Neural progenitor cell (in vitro differentiated cells): Measurements from ENCODE around the gene PROCR. TPM values are rescaled to one million over a fixed set of nuclear protein-coding genes. Genes with fewer than 3 reads are reported as not detected.
"Not testable (repeated sequence)": the region's sequence is repeated elsewhere in the genome, so short reads cannot be mapped to it uniquely, and the experiment has no call there.

Experiments used
- DNase-seq: peaks from one replicate; pipeline ENCODE4 v3.0.0-alpha.2; 2016; ENCODE audit warnings: low spot score
- H2AFZ ChIP-seq: fragments of 200-600 bp; sonication (generic); replicated peaks from 2 replicates; pipeline ENCODE4 v1.6.1; 2016; ENCODE audit warnings: antibody characterized with exemption
- H3F3A ChIP-seq: fragments of 200-600 bp; sonication (generic); 2 replicates; pipeline ENCODE4 v1.6.1; 2016; ENCODE audit warnings: antibody characterized with exemption, low read depth
- H3K27ac ChIP-seq: fragments of 200-600 bp; sonication (generic); 2 replicates; pipeline ENCODE4 v1.5.1; 2016; ENCODE audit warnings: mild to moderate bottlenecking
- H3K27me3 ChIP-seq: fragments of 200-600 bp; sonication (generic); 2 replicates; pipeline ENCODE4 v1.6.1; 2016; ENCODE audit warnings: mild to moderate bottlenecking, moderate library complexity
- H3K36me3 ChIP-seq: fragments of 200-600 bp; sonication (generic); 2 replicates; pipeline ENCODE4 v1.5.1; 2016
- H3K4me1 ChIP-seq: fragments of 200-600 bp; sonication (generic); 2 replicates; pipeline ENCODE4 v1.6.1; 2016; ENCODE audit warnings: mixed run types
- H3K4me2 ChIP-seq: fragments of 200-600 bp; sonication (generic); 2 replicates; pipeline ENCODE4 v1.6.1; 2016
- H3K4me3 ChIP-seq: fragments of 200-600 bp; sonication (generic); 2 replicates; pipeline ENCODE4 v1.5.1; 2016
- H3K79me2 ChIP-seq: fragments of 200-600 bp; sonication (generic); 2 replicates; pipeline ENCODE4 v1.6.1; 2016; ENCODE audit warnings: low read depth
- H3K9ac ChIP-seq: fragments of 200-600 bp; sonication (generic); 2 replicates; pipeline ENCODE4 v1.6.1; 2016
- H3K9me3 ChIP-seq: fragments of 200-600 bp; sonication (generic); 2 replicates; pipeline ENCODE4 v1.5.1; 2016; ENCODE audit warnings: low read depth
- H4K20me1 ChIP-seq: fragments of 200-600 bp; sonication (generic); 2 replicates; pipeline ENCODE4 v1.6.1; 2016; ENCODE audit warnings: low read depth
- H3K27ac Mint-ChIP-seq: 3 replicates; pipeline ENCODE4 v1.8.0; 2021; ENCODE audit warnings: mixed read lengths
- H3K27me3 Mint-ChIP-seq: 2 replicates; pipeline ENCODE4 v1.8.0; 2022; ENCODE audit warnings: low read depth, mild to moderate bottlenecking, inconsistent platforms, moderate library complexity, mixed read lengths; ENCODE audit not compliant: insufficient read depth
- H3K36me3 Mint-ChIP-seq: 3 replicates; pipeline ENCODE4 v1.8.0; 2021; ENCODE audit warnings: mixed read lengths
- H3K4me1 Mint-ChIP-seq: 3 replicates; pipeline ENCODE4 v1.8.0; 2021; ENCODE audit warnings: mixed read lengths
- H3K4me3 Mint-ChIP-seq: 3 replicates; pipeline ENCODE4 v1.8.0; 2021; ENCODE audit warnings: mild to moderate bottlenecking, moderate library complexity, mixed read lengths
- H3K9me3 Mint-ChIP-seq: 3 replicates; pipeline ENCODE4 v1.8.0; 2020; ENCODE audit warnings: mixed read lengths
- CTCF ChIP-seq: fragments of 200-600 bp; sonication (generic); IDR thresholded peaks from 2 replicates; pipeline ENCODE4 v1.5.1; 2017; ENCODE audit warnings: antibody characterized with exemption, mild to moderate bottlenecking
- EZH2 ChIP-seq: fragments of 200-600 bp; sonication (generic); IDR thresholded peaks from 2 replicates; pipeline ENCODE4 v1.6.1; 2017; ENCODE audit warnings: antibody characterized with exemption, mild to moderate bottlenecking, moderate library complexity
- EZH2phosphoT487 ChIP-seq: fragments of 200-600 bp; sonication (generic); IDR thresholded peaks from 2 replicates; pipeline ENCODE4 v1.6.1; 2017; ENCODE audit warnings: antibody characterized with exemption
- total RNA-seq: library from RNA; depleted of rRNA; stranded (reverse); fragments of >200 nt; gene quantifications from 2 replicates; pipeline ENCODE4 v1.2.3, GENCODE V29; 2015; ENCODE audit warnings: low replicate concordance

The PROCR gene
- total RNA-seq, 1 donor from 2014 or later = 3.1 TPM

- no peak overlapping the region for H3K27ac ChIP-seq
- peaks cover 3% of the 10 kb centered on the region for H3F3A ChIP-seq
- H3K4me1 ChIP-seq = peaks cover 4% of the 10 kb centered on the region
- H3K4me2 ChIP-seq = no peak overlapping the region
- H3K36me3 ChIP-seq = no peaks in the 10 kb centered on the region
- H3K27me3 Mint-ChIP-seq = peaks cover 2% of the 10 kb centered on the region
- DNase-seq = no peak
- H3K27me3 ChIP-seq = no peaks in the 10 kb centered on the region
- H3K27ac Mint-ChIP-seq = no peak overlapping the region
- H2AFZ ChIP-seq = no peak overlapping the region
- no peaks in the 10 kb centered on the region for H3K79me2 ChIP-seq
- H3K36me3 Mint-ChIP-seq = no peaks in the 10 kb centered on the region
- no peaks in the 10 kb centered on the region for H3K4me1 Mint-ChIP-seq
- H4K20me1 ChIP-seq = no peaks in the 10 kb centered on the region
- peaks cover 36% of the 10 kb centered on the region for H3K9me3 Mint-ChIP-seq
- H3K9ac ChIP-seq = no peak overlapping the region
- no peak overlapping the region for H3K4me3 Mint-ChIP-seq
- H3K4me3 ChIP-seq = no peak overlapping the region
- TF ChIP-seq EZH2phosphoT487 (no peak), EZH2 (no peak), CTCF (no peak)
- H3K9me3 ChIP-seq = peaks cover 9% of the 10 kb centered on the region
Measured at GRCh38 chr20:35196313-35196712, 24.4 kb downstream of the PROCR start.

GRCh38 chr20:35199740-35200139, 27.9 kb downstream of the PROCR start:
- Histone ChIP-seq H4K20me1 (no peaks in the 10 kb centered on the region), H3K9ac (no peak overlapping the region), H3K9me3 (peaks cover 9% of the 10 kb centered on the region), H3K79me2 (no peaks in the 10 kb centered on the region), H3F3A (no peaks in the 10 kb centered on the region), H3K4me3 (no peak overlapping the region), H3K27ac (no peak overlapping the region), H3K4me2 (no peak overlapping the region), H2AFZ (no peak overlapping the region), H3K27me3 (no peaks in the 10 kb centered on the region), H3K4me1 (no peaks in the 10 kb centered on the region), H3K36me3 (no peaks in the 10 kb centered on the region)
- H3K4me1 Mint-ChIP-seq = no peaks in the 10 kb centered on the region
- no peak for TF ChIP-seq CTCF
- no peak for TF ChIP-seq EZH2
- no peak for TF ChIP-seq EZH2phosphoT487
- no peaks in the 10 kb centered on the region for H3K36me3 Mint-ChIP-seq
- no peak overlapping the region for H3K27ac Mint-ChIP-seq
- H3K4me3 Mint-ChIP-seq = no peak overlapping the region
- DNase-seq = no peak
- peaks cover 38% of the 10 kb centered on the region for H3K9me3 Mint-ChIP-seq
- peaks cover 2% of the 10 kb centered on the region for H3K27me3 Mint-ChIP-seq

- Mint-ChIP-seq H3K4me1 (no peaks in the 10 kb centered on the region), H3K4me3 (no peak overlapping the region), H3K27ac (no peak overlapping the region), H3K27me3 (peaks cover 2% of the 10 kb centered on the region), H3K36me3 (no peaks in the 10 kb centered on the region), H3K9me3 (peaks cover 35% of the 10 kb centered on the region)
- Histone ChIP-seq H3K27ac (no peak overlapping the region), H3K4me3 (no peak overlapping the region), H3K4me2 (no peak overlapping the region), H3F3A (no peaks in the 10 kb centered on the region), H3K79me2 (no peaks in the 10 kb centered on the region), H2AFZ (no peak overlapping the region), H3K36me3 (no peaks in the 10 kb centered on the region), H3K9ac (no peak overlapping the region), H3K9me3 (peaks cover 9% of the 10 kb centered on the region), H4K20me1 (no peaks in the 10 kb centered on the region), H3K27me3 (no peaks in the 10 kb centered on the region), H3K4me1 (no peaks in the 10 kb centered on the region)
- TF ChIP-seq EZH2 (no peak), EZH2phosphoT487 (no peak), CTCF (no peak)
- no peak for DNase-seq
Measured at GRCh38 chr20:35200267-35200666, 28.4 kb downstream of the PROCR start.

GRCh38 chr20:35201467-35201866, 29.6 kb downstream of the PROCR start:
- not testable (repeated sequence) for H3K4me3 Mint-ChIP-seq, H4K20me1 ChIP-seq, H3K36me3 ChIP-seq, H3K27ac Mint-ChIP-seq, H3F3A ChIP-seq, DNase-seq, H3K27ac ChIP-seq, H3K27me3 Mint-ChIP-seq, H3K9ac ChIP-seq, H3K9me3 ChIP-seq, H3K4me1 Mint-ChIP-seq, H3K27me3 ChIP-seq, H3K36me3 Mint-ChIP-seq, H3K79me2 ChIP-seq, H3K4me3 ChIP-seq, H3K4me1 ChIP-seq, H2AFZ ChIP-seq, H3K4me2 ChIP-seq
- peaks cover 32% of the 10 kb centered on the region for H3K9me3 Mint-ChIP-seq
